Liver (tissue), 9 donors: ENCODE results near the gene PRAME. TPM values are rescaled to one million over a fixed set of nuclear protein-coding genes. Genes with fewer than 3 reads are reported as not detected.

Experiments
- DNase-seq: peaks from one replicate; pipeline ENCODE4 v3.0.0-alpha.2; 2017; ENCODE audit warnings: low spot score
- H3K27ac ChIP-seq, 2 donors: one replicate each; pipeline ENCODE4 v1.7.0; 2013; ENCODE audit warnings: inconsistent platforms in 2 of 2, low read length in 2 of 2, control low read depth in 1 of 2, low read depth in 1 of 2, mild to moderate bottlenecking in 1 of 2
- H3K27me3 ChIP-seq, 4 donors: one replicate each; pipeline versions ENCODE4 v1.6.1 to v1.7.0; 2013; ENCODE audit warnings: low read length in 3 of 4, inconsistent platforms in 1 of 4, mild to moderate bottlenecking in 1 of 4, moderate library complexity in 1 of 4; ENCODE audit not compliant: control insufficient read depth in 4 of 4, insufficient read depth in 4 of 4
- H3K36me3 ChIP-seq, 4 donors: one replicate each; pipeline versions ENCODE4 v1.6.1 to v1.7.0; 2013; ENCODE audit warnings: low read length in 3 of 4, mild to moderate bottlenecking in 3 of 4, low read depth in 1 of 4, moderate library complexity in 1 of 4; ENCODE audit not compliant: control insufficient read depth in 4 of 4, insufficient read depth in 3 of 4
- H3K4me1 ChIP-seq, 4 donors: one replicate each; pipeline versions ENCODE4 v1.6.1 to v1.7.0; 2013; ENCODE audit warnings: low read length in 3 of 4, mild to moderate bottlenecking in 3 of 4, moderate library complexity in 1 of 4; ENCODE audit not compliant: control insufficient read depth in 4 of 4, insufficient read depth in 4 of 4
- H3K4me3 ChIP-seq, 3 donors: one replicate each; pipeline versions ENCODE4 v1.6.1 to v1.7.0; 2013; ENCODE audit warnings: low read length in 3 of 3, control low read depth in 1 of 3, low read depth in 1 of 3, mild to moderate bottlenecking in 1 of 3
- H3K9ac ChIP-seq, 2 donors: one replicate each; pipeline ENCODE4 v1.7.0; 2013; ENCODE audit warnings: low read length in 2 of 2, mild to moderate bottlenecking in 2 of 2, moderate library complexity in 2 of 2, control low read depth in 1 of 2, low read depth in 1 of 2
- H3K9me3 ChIP-seq, 4 donors: one replicate each; pipeline versions ENCODE4 v1.6.1 to v1.7.0; 2013; ENCODE audit warnings: low read length in 3 of 4; ENCODE audit not compliant: control insufficient read depth in 4 of 4
- EGR1 ChIP-seq, 2 donors: IDR thresholded peaks; 2 replicates each; pipeline ENCODE4 v1.6.1; 2016 to 2018; ENCODE audit warnings: antibody characterized with exemption in 2 of 2, low read depth in 2 of 2
- FOXA1 ChIP-seq: IDR thresholded peaks from 2 replicates; pipeline ENCODE4 v1.6.1; 2016; ENCODE audit warnings: antibody characterized with exemption
- FOXA2 ChIP-seq: IDR thresholded peaks from 2 replicates; pipeline ENCODE4 v1.6.1; 2016; ENCODE audit warnings: antibody characterized with exemption
- GABPA ChIP-seq, 2 donors: IDR thresholded peaks in 1 of 2; conservative IDR thresholded peaks in 1 of 2; 2 replicates each; pipeline ENCODE4 v1.6.1; 2016; ENCODE audit warnings: antibody characterized with exemption in 2 of 2, mild to moderate bottlenecking in 1 of 2, moderate library complexity in 1 of 2
- HNF4A ChIP-seq, 2 donors: conservative IDR thresholded peaks; 2 replicates each; pipeline ENCODE4 v1.6.1; 2016; ENCODE audit warnings: antibody characterized with exemption in 2 of 2, mild to moderate bottlenecking in 2 of 2
- JUND ChIP-seq, 2 donors: IDR thresholded peaks; 2 replicates each; pipeline ENCODE4 v1.6.1; 2016; ENCODE audit warnings: antibody characterized with exemption in 2 of 2
- NR2F2 ChIP-seq: IDR thresholded peaks from 2 replicates; pipeline ENCODE4 v1.6.1; 2016; ENCODE audit warnings: antibody characterized with exemption
- RAD21 ChIP-seq, 2 donors: IDR thresholded peaks; 2 replicates each; pipeline ENCODE4 v1.6.1; 2016; ENCODE audit warnings: antibody characterized with exemption in 2 of 2, mild to moderate bottlenecking in 2 of 2
- REST ChIP-seq: IDR thresholded peaks from 2 replicates; pipeline ENCODE4 v1.6.1; 2016; ENCODE audit warnings: antibody characterized with exemption, mild to moderate bottlenecking
- RXRA ChIP-seq, 2 donors: IDR thresholded peaks; 2 replicates each; pipeline ENCODE4 v1.6.1; 2017 to 2018; ENCODE audit warnings: antibody characterized with exemption in 2 of 2, mild to moderate bottlenecking in 1 of 2
- SP1 ChIP-seq: IDR thresholded peaks from 2 replicates; pipeline ENCODE4 v1.6.1; 2018; ENCODE audit warnings: antibody characterized with exemption, mild to moderate bottlenecking
- TAF1 ChIP-seq: conservative IDR thresholded peaks from 2 replicates; pipeline ENCODE4 v1.6.1; 2016; ENCODE audit warnings: antibody characterized with exemption, mild to moderate bottlenecking
- YY1 ChIP-seq: IDR thresholded peaks from 2 replicates; pipeline ENCODE4 v1.6.1; 2016; ENCODE audit warnings: antibody characterized with exemption, mild to moderate bottlenecking
- ZBTB33 ChIP-seq: IDR thresholded peaks from 2 replicates; pipeline ENCODE4 v1.6.1; 2016; ENCODE audit warnings: antibody characterized with exemption
- WGBS: extraction: QIAGEN DNeasy Blood & Tissue Kit; methylation state at CpG from one replicate; pipeline ENCODE4 v1.1.7; 2013; 5-methylcytosine and 5-hydroxymethylcytosine counted together
- polyA plus RNA-seq, 2 donors: library from polyadenylated mRNA; stranded (reverse) in 1 of 2; unstranded in 1 of 2; fragments of 200-250 nt in 1 of 2; fragments of >200 nt in 1 of 2; fragmentation: Nextera tagmentation in 1 of 2; extraction: Ambion mirVana in 1 of 2; gene quantifications; one replicate each; pipeline versions ENCODE4 v1.2.1 to v1.2.3, GENCODE V29; 2013 to 2015
- total RNA-seq, 2 donors: library from RNA; depleted of rRNA; stranded (reverse); fragments of >200 nt; gene quantifications; one replicate each; pipeline ENCODE4 v1.2.3, GENCODE V29; 2014
- TF ChIP-seq, protein P1 (sequence below): fragments of 150-350 bp; IDR thresholded peaks from 2 replicates; pipeline ENCODE4 v1.5.1; 2017; ENCODE audit warnings: improper control_type of control experiment, low read depth, low read length; ENCODE audit not compliant: missing input control
- TF ChIP-seq, protein P2 (sequence below): IDR thresholded peaks from 2 replicates; pipeline ENCODE4 v1.6.1; 2016; ENCODE audit warnings: antibody characterized with exemption
- TF ChIP-seq, protein P3 (sequence below): IDR thresholded peaks from 2 replicates; pipeline ENCODE4 v1.6.1; 2016; ENCODE audit warnings: antibody characterized with exemption
- donor health status: healthy.
- donor health status: healthy.
- donor health status: healthy.
- donor health status: healthy.
- donor health status: healthy.

Gene PRAME
- total and polyA plus RNA-seq, 4 donors, result not detected

DNA sequence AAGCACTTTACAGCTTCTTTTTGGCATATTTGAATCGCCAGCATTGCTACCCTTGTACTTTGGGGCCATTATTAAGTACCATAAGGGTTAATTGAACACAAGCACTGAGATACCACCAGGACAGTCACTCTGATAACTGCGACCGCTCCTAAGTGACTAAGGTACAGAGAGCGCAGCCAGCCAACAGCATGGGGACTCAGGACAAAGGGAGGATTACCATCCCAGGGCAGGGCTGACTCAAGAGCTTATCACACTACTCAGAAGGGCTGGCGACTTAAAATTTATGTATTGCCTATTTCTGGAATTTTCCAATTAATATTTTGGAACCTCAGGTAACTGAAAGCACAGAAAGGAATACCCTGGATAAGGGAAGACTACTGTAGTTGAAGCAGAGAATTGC lies 39.5 kb downstream of the PRAME start:
- H3K36me3 ChIP-seq, result no peaks in the 10 kb centered on the region
- H3K9me3 ChIP-seq, result no peaks in the 10 kb centered on the region
- WGBS, result 58% methylated on average over 5 of the region's 5 CpGs
- peaks cover 0 to 9% (median under 1%) of the 10 kb centered on the region in 4 donors for H3K27me3 ChIP-seq
- TF ChIP-seq FOXA1 (no peak), TAF1 (no peak), FOXA2 (no peak), SP1 (no peak), RAD21 (IDR thresholded peaks at IDR 0.05) (no peak), EGR1 (IDR thresholded peaks at IDR 0.05; ENCODE audit: low read depth in 2 of 2) (no peak), ZBTB33 (no peak), GABPA (IDR thresholded peaks at IDR 0.05 in 1 of 2, conservative IDR thresholded peaks at IDR 0.05 in 1 of 2) (no peak), NR2F2 (no peak), RXRA (IDR thresholded peaks at IDR 0.05) (no peak), HNF4A (conservative IDR thresholded peaks at IDR 0.05) (no peak), REST (no peak), JUND (IDR thresholded peaks at IDR 0.05) (no peak), YY1 (no peak)
- TF ChIP-seq, protein P1, sequence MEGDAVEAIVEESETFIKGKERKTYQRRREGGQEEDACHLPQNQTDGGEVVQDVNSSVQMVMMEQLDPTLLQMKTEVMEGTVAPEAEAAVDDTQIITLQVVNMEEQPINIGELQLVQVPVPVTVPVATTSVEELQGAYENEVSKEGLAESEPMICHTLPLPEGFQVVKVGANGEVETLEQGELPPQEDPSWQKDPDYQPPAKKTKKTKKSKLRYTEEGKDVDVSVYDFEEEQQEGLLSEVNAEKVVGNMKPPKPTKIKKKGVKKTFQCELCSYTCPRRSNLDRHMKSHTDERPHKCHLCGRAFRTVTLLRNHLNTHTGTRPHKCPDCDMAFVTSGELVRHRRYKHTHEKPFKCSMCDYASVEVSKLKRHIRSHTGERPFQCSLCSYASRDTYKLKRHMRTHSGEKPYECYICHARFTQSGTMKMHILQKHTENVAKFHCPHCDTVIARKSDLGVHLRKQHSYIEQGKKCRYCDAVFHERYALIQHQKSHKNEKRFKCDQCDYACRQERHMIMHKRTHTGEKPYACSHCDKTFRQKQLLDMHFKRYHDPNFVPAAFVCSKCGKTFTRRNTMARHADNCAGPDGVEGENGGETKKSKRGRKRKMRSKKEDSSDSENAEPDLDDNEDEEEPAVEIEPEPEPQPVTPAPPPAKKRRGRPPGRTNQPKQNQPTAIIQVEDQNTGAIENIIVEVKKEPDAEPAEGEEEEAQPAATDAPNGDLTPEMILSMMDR, result no peak
- TF ChIP-seq, protein P2, sequence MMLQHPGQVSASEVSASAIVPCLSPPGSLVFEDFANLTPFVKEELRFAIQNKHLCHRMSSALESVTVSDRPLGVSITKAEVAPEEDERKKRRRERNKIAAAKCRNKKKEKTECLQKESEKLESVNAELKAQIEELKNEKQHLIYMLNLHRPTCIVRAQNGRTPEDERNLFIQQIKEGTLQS, result no peak
- TF ChIP-seq, protein P3, sequence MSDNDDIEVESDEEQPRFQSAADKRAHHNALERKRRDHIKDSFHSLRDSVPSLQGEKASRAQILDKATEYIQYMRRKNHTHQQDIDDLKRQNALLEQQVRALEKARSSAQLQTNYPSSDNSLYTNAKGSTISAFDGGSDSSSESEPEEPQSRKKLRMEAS, result no peak
- H3K4me3 ChIP-seq, result no peak overlapping the region
- H3K4me1 ChIP-seq, result no peaks in the 10 kb centered on the region
- H3K9ac ChIP-seq, result no peak overlapping the region
- H3K27ac ChIP-seq, result no peak overlapping the region
- no peak for DNase-seq

- no peak for DNase-seq
- 59% methylated on average over 4 of the region's 4 CpGs for WGBS
- TF ChIP-seq, protein P2, result no peak
- TF ChIP-seq NR2F2 (no peak), FOXA1 (no peak), TAF1 (no peak), FOXA2 (no peak)
These were observed 42.1 kb downstream of the PRAME start for GRCh38 chr22:22516992-22517391.

More at GRCh38 chr22:22516992-22517391, 42.1 kb downstream of the PRAME start:
- Histone ChIP-seq H3K9ac (no peak overlapping the region), H3K27ac (no peak overlapping the region), H3K4me3 (no peak overlapping the region), H3K27me3 (peaks cover 0 to 12% (median under 1%) of the 10 kb centered on the region in 4 donors), H3K36me3 (no peaks in the 10 kb centered on the region), H3K9me3 (no peaks in the 10 kb centered on the region), H3K4me1 (no peaks in the 10 kb centered on the region)
